GM18517 (cell line): ENCODE measurements around the gene CASQ2.

Source experiments
- ATAC-seq: cut with Tn5 transposase; IDR thresholded peaks from one replicate; pipeline ENCODE4 v1.9.1; 2021; ENCODE audit warnings: mild to moderate bottlenecking, moderate library complexity; ENCODE audit not compliant: unreplicated experiment

CASQ2 gene

DNA sequence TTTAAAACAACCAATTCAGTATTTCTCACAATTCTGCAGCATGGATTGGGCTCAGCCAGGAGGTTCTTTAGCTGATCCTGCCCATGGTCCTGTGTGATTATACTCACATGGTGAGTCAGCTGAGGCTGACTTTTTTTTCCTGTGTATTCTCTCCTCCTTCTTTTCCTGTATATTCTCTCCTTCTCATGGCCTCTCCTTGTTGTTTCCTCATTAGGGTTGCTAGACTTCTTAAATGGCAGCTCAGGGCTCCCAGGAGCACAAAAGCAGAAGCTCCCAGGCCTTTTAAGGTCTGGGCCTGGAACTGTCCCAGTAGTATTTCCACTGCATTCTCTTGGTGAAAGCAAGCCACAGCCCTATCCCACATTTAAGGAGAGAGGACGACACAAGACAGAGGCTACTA is 99.9 kb downstream of the CASQ2 start:
- ATAC-seq = no peak

DNA sequence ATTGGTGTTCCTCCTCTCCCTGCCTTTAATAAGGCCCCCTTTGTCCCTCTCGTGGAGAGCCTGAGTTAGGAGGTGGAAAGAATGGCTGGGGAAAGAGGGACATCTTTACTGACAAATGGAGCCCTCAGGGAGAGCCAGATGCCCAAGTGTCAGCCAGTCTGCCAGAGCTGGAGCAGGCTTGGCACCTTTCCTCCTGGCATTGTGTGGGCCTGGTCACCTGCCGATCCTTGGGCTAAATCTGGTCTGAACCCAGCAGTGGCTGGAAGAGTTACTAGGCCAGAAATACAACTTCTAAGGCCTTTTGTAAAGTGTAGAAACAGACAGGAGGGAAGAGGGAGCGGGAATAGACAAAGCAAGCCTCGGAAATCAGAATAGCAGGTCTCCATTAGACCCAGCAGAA is 101.8 kb downstream of the CASQ2 start:
- ATAC-seq = no peak

DNA sequence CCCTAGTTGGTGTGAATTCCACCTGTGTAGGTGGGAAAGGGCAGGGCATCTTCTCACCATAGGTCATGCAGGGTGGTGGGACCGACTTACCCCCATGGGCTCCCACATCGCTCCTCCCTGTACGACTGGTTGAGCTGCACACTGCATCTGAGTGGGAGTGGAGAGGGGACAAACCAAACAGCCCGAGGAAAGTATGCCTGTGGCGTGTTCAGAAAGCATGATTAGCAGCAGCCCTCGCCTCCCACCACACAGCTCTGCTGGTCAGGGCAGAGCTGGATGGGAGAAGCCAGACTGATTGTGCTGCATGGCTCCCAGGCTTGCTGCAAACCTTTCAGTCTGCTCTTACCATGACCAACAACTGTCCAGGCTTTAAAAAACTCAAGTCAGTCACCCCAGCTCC is 102.3 kb downstream of the CASQ2 start:
- no peak for ATAC-seq

DNA sequence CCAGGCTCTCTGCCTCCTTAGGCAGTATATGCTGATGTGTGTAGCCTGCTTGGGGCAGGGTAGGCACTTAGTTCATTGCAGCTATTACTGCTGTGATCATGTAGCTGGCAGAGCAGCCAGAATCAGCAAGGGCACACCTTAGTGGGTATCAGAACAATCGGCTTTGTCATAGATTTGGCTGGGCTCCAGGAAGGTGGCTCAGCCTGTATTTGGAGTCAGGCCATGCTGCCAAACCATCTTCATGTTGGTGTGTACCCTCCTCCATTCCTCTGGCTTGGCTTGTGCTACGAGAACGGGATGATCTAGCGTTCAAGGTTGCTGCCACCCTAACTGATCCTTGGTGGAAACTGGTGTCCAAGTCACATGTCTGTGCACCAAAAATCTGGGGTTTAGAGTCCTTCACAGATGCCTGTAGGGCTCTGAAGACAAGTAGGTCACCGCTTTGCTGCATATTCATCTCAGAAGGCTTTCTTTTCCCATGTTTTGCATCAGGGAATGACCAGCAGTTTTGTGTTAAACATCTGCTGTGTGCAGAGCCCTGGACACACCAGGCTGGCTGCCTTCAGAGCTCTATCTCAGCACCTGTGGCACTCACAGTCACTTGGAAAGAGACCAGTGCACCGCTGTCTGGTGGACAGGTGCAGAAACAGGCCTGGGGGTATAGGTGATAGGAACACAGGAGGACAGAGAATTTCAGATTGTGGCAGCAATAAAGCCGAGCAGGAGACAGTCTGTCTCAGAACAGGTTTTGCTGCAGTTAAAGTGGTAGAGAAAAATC is 103.0 kb downstream of the CASQ2 start:
- no peak for ATAC-seq

DNA sequence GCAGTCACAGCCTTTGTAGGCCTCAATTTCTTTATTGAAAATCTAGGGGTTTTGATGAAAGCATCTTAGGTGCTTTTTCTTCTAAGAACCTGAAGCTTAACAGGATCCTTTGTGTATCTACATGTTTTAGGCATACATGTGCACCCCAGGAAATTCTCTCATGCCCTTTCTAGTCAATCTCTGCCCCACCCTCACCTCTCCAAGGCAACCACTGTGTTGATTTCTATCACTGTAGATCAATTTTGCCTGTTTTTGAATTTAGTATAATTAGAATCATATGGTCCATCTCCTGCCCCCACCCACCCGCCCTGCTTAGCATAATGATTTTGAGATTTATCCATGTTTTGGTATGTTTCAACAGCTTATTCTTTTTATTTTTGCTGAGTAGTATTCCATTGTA is 107.4 kb downstream of the CASQ2 start:
- no peak for ATAC-seq

DNA sequence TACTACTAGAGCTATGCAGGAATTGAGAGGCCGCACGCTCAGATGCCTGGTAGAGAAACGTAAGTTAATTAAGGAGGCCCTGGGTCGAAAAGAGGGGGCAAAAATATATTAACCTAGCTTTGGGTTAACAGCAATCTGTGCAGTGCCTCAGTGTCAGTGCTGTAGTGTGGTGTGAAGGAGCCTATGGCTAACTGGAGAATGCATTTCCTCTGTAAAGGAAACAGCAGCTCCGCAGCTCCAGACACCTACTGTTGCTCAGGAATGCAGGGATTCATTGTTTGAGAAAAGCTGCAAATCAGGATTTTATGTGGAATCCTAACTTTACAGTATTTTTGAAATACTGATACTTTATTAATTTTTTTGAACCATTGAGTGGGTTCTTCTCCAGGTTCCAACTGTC is 108.4 kb downstream of the CASQ2 start:
- ATAC-seq = no peak

DNA sequence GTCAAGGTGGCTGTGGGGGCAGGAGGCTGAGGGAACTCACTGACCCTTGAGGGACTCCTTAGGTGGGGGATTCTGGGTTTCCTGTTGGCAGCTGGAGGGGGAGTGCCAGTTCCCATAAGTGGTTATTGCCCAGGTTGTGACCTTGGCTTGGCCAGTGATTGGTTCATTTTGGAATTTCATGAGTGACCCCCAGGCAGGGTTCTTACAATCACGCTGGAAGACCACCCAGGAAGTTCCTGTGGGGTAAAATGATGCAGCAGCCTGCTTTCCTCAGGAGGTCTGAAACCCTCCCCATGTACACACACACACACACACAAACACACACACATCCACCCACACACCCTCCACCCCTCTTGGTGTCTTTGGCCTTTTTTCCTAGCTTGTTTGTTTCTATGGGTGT is 109.9 kb downstream of the CASQ2 start:
- no peak for ATAC-seq

DNA sequence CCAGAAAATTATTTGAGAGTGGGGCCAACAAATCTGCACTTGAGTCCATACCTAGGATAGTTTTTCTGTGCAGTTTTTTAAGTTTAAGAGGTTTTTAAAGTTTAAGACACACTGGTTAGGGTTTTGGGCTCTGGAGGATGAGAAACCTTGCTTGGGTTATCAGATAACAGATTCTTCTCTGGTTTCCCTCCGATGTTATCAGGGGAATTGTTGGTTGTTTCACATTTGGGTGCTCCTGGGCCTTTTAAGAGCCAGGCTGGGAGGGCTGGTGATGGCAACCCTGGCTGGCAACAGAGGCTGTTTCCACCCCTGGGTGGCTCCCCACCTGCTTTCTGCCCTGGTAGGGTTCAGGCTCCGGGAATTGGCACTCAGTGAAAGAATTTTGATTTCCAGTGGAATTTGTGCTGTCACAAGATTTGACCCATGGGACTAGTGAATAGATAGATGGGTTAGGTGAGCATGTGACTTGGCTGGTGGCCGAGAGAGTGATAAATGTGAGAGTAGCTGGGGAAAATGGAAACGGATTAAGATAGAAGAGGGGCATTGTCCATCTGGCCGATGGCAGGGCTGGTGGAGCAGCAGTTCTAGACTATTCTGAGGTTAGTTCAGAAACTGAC is 111.9 kb downstream of the CASQ2 start:
- no peak for ATAC-seq

DNA sequence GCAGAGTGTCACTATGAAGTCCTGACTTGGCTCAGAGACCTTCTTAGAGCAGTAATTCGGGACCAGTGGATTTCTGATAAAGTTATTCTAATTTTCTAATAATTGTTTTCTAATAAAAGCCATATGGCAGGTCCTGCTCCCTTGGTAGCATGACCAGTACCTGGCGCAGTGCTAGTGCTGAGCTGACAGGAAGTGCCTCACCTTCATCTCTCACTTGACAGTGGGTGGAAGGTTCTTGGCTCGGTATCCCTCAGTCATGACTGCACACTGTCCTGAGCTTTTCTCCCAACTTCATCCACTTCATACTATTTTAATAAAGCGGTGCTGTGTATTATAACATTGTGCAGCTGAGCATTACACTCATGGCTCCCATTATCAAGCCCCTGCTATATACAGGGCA is 112.6 kb downstream of the CASQ2 start:
- ATAC-seq = no peak

DNA sequence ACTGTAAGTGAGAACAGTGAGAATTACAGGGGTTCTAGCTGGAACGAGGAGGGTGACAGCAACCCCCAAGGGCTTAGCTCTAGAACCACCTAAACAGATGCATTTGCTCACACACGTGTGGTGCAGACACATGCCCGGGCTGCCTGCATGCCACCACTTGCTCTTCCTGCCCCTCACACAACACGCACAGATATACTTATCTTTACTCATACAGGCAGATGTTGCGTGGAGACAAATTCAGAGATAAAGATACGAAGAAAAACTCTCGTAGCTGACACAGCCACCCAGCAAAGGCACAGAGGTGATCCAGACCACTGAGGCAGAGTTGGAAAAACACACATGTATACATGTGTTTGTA is 113.2 kb downstream of the CASQ2 start:
- ATAC-seq = no peak

DNA sequence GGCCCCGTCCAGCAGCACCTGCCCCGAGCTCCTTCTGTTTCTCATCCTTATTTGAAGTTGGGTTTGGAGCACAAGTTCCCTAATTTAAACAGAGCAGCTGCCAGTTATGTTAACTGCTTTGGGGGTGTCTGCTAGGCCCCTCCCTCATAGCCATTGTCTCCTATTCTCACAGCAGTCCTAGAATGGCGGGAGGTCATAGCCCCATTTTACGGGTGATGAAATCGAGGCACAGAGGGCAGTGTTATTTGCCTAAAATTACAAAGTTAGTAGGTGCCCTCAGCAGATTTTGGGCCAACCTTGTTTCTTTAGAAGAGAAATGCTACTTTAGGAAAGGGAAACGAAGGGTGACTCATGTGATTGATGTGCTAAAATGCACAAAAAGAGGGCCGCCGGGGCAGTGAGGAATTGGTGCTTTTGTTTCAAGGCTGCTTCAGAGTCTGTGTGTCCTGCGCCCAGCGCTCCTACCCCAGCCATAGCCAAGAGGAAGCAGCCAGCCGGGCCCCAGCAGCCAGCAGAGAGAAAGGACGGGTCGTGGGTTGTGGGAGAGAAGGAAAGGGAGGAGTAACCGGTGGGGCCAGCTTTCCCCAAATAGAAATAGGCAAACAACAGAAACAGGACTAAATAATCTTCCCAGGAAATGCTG is 113.7 kb downstream of the CASQ2 start:
- no peak for ATAC-seq

DNA sequence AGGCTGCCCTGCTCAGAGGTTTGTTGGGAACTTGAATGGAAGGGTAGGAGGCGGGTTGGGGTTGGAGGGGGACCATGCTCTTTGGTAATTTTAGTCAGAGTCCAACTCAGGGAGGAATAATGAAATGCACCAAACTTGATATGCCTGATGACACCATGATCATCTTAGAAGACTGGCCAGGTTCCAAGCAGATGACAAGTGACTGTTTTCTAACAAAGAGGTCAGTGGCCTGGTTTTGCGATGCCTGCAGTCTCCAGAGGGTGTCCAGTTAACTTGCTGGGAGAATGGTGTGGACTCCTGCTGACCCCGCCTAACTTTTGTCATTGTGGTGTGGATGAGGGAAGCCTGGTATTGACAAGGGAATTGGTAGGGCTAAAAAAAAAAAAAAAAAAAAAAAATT is 114.4 kb downstream of the CASQ2 start:
- no peak for ATAC-seq

DNA sequence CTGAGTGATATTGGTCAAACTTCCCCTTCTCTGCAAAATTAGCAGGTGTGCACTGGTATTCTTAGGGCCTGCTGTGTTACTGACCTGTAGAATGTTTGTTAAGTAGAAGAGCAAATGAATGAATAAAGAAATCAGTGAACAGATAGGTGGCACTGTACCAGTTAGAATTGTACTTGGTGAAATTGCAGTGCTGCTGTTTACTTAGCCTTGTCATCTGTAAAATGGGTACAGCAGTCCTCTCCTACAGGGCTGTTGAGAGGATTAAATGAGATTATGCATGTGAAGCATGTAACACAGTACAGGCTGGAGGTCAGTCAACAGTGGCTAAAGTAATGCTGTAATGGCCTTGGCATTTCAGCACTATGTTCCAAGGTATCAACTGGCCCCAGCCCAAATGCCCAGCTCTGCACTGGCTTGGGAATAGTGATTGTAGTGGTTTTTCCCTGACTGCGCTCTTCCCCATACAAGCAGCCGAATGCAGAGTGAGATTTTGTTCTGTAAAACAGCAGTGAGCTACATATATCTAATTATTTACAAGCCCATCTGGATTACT is 116.2 kb downstream of the CASQ2 start:
- ATAC-seq = no peak

DNA sequence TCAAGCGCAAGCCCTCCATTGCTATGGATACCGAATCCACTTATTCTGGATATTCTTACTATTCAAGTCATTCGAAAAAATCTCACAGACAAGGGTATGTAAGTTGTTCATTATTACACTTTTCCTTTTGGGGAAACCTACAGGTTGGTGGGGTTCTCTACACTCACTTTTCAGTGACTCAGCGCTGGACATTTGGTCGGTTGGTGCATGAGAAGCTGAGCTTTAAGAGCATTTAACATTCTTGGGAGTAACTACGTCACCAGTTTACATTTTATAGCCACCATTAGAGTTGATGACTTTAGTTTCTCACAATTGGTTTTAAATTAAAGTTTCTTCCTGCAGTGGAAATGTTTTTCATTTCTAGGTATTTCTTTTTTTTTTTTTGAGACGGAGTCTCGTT is 117.1 kb downstream of the CASQ2 start:
- ATAC-seq = no peak

DNA sequence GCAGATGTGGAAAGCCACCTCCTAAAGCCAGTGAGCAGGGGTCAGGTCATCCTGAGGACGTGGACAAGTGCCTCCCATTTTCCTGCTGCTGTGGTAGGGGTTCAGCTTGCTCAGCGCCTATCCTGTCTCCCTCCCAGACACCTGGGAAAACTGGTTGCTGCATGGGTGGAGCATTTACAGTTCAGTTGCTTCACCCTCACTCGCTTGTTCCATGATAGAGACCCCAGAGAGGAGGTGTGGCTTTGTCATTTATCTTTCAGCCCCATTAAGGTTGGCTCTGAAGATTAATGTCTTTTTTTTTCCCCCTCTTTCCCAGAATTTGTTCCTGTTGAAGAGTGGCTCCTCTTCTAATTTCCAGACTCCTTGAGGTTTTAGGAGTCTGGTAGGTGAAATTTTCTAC is 117.6 kb downstream of the CASQ2 start:
- no peak for ATAC-seq
